ENCODE results near the gene MAP3K5.
"Not testable (repeated sequence)": the region's sequence is repeated elsewhere in the genome, so short reads cannot be mapped to it uniquely, and the experiment has no call there.

MAP3K5 gene

DNA sequence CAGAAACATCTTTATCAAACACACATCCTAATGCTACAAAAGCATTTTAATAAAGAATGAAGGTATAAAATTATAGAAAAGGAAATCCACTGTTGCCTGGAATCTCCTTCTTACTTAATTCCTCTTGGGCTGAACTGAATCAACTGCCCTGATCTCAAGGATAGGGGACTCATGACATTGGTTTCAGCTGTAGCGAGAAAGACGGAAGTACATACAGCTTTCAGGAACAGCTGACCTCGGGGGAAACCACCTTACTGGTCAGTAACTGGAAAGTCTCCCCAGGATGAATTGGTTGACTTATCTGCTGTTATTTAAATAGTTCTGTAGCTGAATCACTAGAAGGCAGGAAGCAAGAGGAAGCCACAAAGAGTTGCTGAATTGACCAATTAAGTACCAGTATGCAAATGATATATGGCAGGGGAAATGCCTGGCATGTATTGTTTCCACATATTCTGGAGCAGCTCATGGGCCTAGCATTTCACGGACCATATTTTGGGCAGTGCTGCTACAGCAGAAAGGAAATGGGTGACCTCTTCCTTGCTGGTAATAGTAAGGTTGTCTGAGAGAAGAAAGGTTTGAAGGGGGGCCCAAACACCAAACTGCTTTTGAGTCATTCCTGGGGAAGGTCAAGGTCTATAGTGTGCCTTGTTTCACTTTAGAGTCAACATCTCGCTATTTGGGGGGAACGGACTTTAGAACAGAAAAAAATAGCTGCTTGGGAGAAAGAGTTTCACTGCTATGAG is 198.4 kb downstream of the MAP3K5 start:
- H3K4me2 ChIP-seq (ENCODE audit: low read depth, low read length, poor library complexity, severe bottlenecking), result no peak overlapping the region
- no peaks in the 10 kb centered on the region for H3K79me2 ChIP-seq (ENCODE audit: insufficient read depth, low read length)
- no peak overlapping the region for H2AFZ ChIP-seq (ENCODE audit: low read depth, low read length, severe bottlenecking)
- H3K27me3 ChIP-seq (ENCODE audit: low read length), result no peaks in the 10 kb centered on the region
- H3K36me3 ChIP-seq (ENCODE audit: low read length), result no peaks in the 10 kb centered on the region
- no peak overlapping the region for H3K27ac ChIP-seq (ENCODE audit: low read depth, low read length)
- no peaks in the 10 kb centered on the region for H3F3A ChIP-seq (ENCODE audit: insufficient read depth)
- no peaks in the 10 kb centered on the region for H3K9me2 ChIP-seq (replicated peaks; ENCODE audit: insufficient read depth, low read length)
- H4K20me1 ChIP-seq (ENCODE audit: low read depth, low read length), result no peaks in the 10 kb centered on the region
- no peak overlapping the region for H3K9ac ChIP-seq (ENCODE audit: low read length)
- H3K4me3 ChIP-seq (ENCODE audit: insufficient read depth, low read length, poor library complexity, severe bottlenecking), result no peak overlapping the region
- TF ChIP-seq EZH2phosphoT487 (conservative IDR thresholded peaks at IDR 0.05; ENCODE audit: low read length), result no peak
- TF ChIP-seq, protein P1, sequence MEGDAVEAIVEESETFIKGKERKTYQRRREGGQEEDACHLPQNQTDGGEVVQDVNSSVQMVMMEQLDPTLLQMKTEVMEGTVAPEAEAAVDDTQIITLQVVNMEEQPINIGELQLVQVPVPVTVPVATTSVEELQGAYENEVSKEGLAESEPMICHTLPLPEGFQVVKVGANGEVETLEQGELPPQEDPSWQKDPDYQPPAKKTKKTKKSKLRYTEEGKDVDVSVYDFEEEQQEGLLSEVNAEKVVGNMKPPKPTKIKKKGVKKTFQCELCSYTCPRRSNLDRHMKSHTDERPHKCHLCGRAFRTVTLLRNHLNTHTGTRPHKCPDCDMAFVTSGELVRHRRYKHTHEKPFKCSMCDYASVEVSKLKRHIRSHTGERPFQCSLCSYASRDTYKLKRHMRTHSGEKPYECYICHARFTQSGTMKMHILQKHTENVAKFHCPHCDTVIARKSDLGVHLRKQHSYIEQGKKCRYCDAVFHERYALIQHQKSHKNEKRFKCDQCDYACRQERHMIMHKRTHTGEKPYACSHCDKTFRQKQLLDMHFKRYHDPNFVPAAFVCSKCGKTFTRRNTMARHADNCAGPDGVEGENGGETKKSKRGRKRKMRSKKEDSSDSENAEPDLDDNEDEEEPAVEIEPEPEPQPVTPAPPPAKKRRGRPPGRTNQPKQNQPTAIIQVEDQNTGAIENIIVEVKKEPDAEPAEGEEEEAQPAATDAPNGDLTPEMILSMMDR (IDR thresholded peaks at IDR 0.05; ENCODE audit: insufficient read depth, low read length, poor library complexity, severe bottlenecking), result no peak
- H3K9me3 ChIP-seq (ENCODE audit: insufficient read depth, low read length), result no peaks in the 10 kb centered on the region

GRCh38 chr6:136592930-136593673 is 199.2 kb downstream of the MAP3K5 start:
- H3K27ac ChIP-seq (ENCODE audit: low read depth, low read length), result no peak overlapping the region
- no peaks in the 10 kb centered on the region for H3K9me2 ChIP-seq (replicated peaks; ENCODE audit: insufficient read depth, low read length)
- H3K4me2 ChIP-seq (ENCODE audit: low read depth, low read length, poor library complexity, severe bottlenecking), result no peak overlapping the region
- no peaks in the 10 kb centered on the region for H4K20me1 ChIP-seq (ENCODE audit: low read depth, low read length)
- H3K27me3 ChIP-seq (ENCODE audit: low read length), result no peaks in the 10 kb centered on the region
- no peaks in the 10 kb centered on the region for H3K36me3 ChIP-seq (ENCODE audit: low read length)
- H2AFZ ChIP-seq (ENCODE audit: low read depth, low read length, severe bottlenecking), result no peak overlapping the region
- no peaks in the 10 kb centered on the region for H3K79me2 ChIP-seq (ENCODE audit: insufficient read depth, low read length)
- H3K9me3 ChIP-seq (ENCODE audit: insufficient read depth, low read length), result no peaks in the 10 kb centered on the region
- TF ChIP-seq, protein P1 (IDR thresholded peaks at IDR 0.05; ENCODE audit: insufficient read depth, low read length, poor library complexity, severe bottlenecking), result no peak
- H3K4me3 ChIP-seq (ENCODE audit: insufficient read depth, low read length, poor library complexity, severe bottlenecking), result no peak overlapping the region
- H3F3A ChIP-seq (ENCODE audit: insufficient read depth), result no peaks in the 10 kb centered on the region
- no peak overlapping the region for H3K9ac ChIP-seq (ENCODE audit: low read length)

DNA sequence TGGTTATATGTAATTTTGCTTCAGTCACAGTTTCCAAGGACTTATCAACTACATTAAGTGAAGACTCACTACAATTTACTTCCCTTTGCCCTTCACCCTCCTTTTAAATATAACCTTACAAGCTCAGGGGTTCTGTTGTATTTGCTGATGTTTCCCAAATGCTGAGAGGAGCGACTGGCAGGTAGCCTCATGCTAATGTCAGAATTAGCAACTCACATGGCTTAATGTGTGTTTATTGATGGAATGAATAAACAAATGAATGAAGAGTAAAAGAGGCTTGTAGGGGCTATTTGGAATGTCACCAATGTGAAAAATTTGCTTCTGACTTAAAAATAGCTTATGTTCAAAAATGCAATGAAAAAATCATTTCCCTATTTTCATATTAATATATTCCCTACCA is 200.7 kb downstream of the MAP3K5 start:
- TF ChIP-seq EZH2phosphoT487 (conservative IDR thresholded peaks at IDR 0.05; ENCODE audit: low read length), result no peak
- TF ChIP-seq, protein P1 (IDR thresholded peaks at IDR 0.05; ENCODE audit: insufficient read depth, low read length, poor library complexity, severe bottlenecking), result no peak
- no peaks in the 10 kb centered on the region for H3K36me3 ChIP-seq (ENCODE audit: low read length)
- H3F3A ChIP-seq (ENCODE audit: insufficient read depth), result no peaks in the 10 kb centered on the region
- H3K9me3 ChIP-seq (ENCODE audit: insufficient read depth, low read length), result no peaks in the 10 kb centered on the region
- H2AFZ ChIP-seq (ENCODE audit: low read depth, low read length, severe bottlenecking), result no peak overlapping the region
- H3K9me2 ChIP-seq (replicated peaks; ENCODE audit: insufficient read depth, low read length), result no peaks in the 10 kb centered on the region
- H4K20me1 ChIP-seq (ENCODE audit: low read depth, low read length), result no peaks in the 10 kb centered on the region
- H3K4me2 ChIP-seq (ENCODE audit: low read depth, low read length, poor library complexity, severe bottlenecking), result no peak overlapping the region
- no peak overlapping the region for H3K27ac ChIP-seq (ENCODE audit: low read depth, low read length)
- no peaks in the 10 kb centered on the region for H3K27me3 ChIP-seq (ENCODE audit: low read length)
- no peak overlapping the region for H3K9ac ChIP-seq (ENCODE audit: low read length)
- no peak overlapping the region for H3K4me3 ChIP-seq (ENCODE audit: insufficient read depth, low read length, poor library complexity, severe bottlenecking)
- no peaks in the 10 kb centered on the region for H3K79me2 ChIP-seq (ENCODE audit: insufficient read depth, low read length)

DNA sequence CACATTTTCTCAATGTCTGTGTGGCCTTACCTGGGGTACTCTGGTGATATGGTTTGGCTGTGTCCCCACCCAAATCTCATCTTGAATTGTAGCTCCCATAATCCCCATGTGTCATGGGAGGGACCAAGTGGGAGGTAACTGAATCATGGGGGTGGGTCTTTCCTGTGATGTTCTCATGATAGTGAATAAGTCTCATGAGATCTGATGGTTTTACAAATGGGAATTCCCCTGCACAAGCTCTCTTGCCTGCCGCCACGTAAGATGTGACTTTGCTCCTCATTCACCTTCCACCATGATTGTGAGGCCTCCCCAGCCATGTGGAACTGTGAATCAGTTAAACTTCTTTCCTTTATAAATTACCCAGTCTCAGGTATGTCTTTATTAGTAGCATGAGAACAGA is 201.4 kb downstream of the MAP3K5 start:
- not testable (repeated sequence) for H3K9me2 ChIP-seq (replicated peaks; ENCODE audit: insufficient read depth, low read length); H4K20me1 ChIP-seq (ENCODE audit: low read depth, low read length); H3K79me2 ChIP-seq (ENCODE audit: insufficient read depth, low read length); H3K9ac ChIP-seq (ENCODE audit: low read length); H3K4me3 ChIP-seq (ENCODE audit: insufficient read depth, low read length, poor library complexity, severe bottlenecking); H3K27ac ChIP-seq (ENCODE audit: low read depth, low read length); H3K4me2 ChIP-seq (ENCODE audit: low read depth, low read length, poor library complexity, severe bottlenecking); H3K36me3 ChIP-seq (ENCODE audit: low read length); H3K9me3 ChIP-seq (ENCODE audit: insufficient read depth, low read length); H3K27me3 ChIP-seq (ENCODE audit: low read length); H3F3A ChIP-seq (ENCODE audit: insufficient read depth); H2AFZ ChIP-seq (ENCODE audit: low read depth, low read length, severe bottlenecking)
